HT-29 (cell line): Measurements from ENCODE around the gene AGT. TPM values are rescaled to one million over a fixed set of nuclear protein-coding genes. Genes with fewer than 3 reads are reported as not detected.

ENCODE experiments used
- DNase-seq: peaks from one replicate; pipeline ENCODE4 v3.0.0-alpha.2; 2015; ENCODE audit warnings: low spot score
- total RNA-seq: library from RNA; depleted of rRNA; stranded (reverse); fragments of >200 nt; shearing (Covaris generic); gene quantifications from 2 replicates; pipeline ENCODE4 v1.2.3, GENCODE V29; 2014; rRNA removed

The AGT gene
- 0.76 and 1.5 TPM in 2 replicates for total RNA-seq

- DNase-seq = peak; percentile 17
Measured at GRCh38 chr1:230713915-230714764, at the start of gene AGT. AGT (minus strand) TSS chr1:230714122; CDS start chr1:230710823, 3,299 bp downstream.

GRCh38 chr1:230761443-230762167 lies 47.7 kb upstream of the AGT start:
- DNase-seq = no peak

GRCh38 chr1:230760360-230760827 lies 46.5 kb upstream of the AGT start:
- peak; percentile 30 for DNase-seq

GRCh38 chr1:230759369-230760065 lies 45.6 kb upstream of the AGT start:
- no peak for DNase-seq

- DNase-seq = no peak
Measured at GRCh38 chr1:230758709-230759368, 44.9 kb upstream of the AGT start.

GRCh38 chr1:230757856-230758708 lies 44.2 kb upstream of the AGT start:
- no peak for DNase-seq

GRCh38 chr1:230754796-230755195 lies 40.9 kb upstream of the AGT start:
- no peak for DNase-seq

GRCh38 chr1:230753586-230754251 lies 39.8 kb upstream of the AGT start:
- DNase-seq = peak; percentile 77

GRCh38 chr1:230753191-230753585 lies 39.3 kb upstream of the AGT start:
- DNase-seq = no peak

- DNase-seq = peak; percentile 81
Measured at GRCh38 chr1:230752407-230752806, 38.5 kb upstream of the AGT start.

GRCh38 chr1:230750986-230751625 lies 37.2 kb upstream of the AGT start:
- DNase-seq = peak; percentile 14

- peak; percentile 52 for DNase-seq
Measured at GRCh38 chr1:230750576-230750975, 36.7 kb upstream of the AGT start.

- no peak for DNase-seq
Measured at GRCh38 chr1:230749635-230750034, 35.7 kb upstream of the AGT start.

GRCh38 chr1:230749150-230749549 lies 35.2 kb upstream of the AGT start:
- DNase-seq = no peak

GRCh38 chr1:230747890-230748800 lies 34.2 kb upstream of the AGT start:
- no peak for DNase-seq

GRCh38 chr1:230747127-230747730 lies 33.3 kb upstream of the AGT start, which contains the start of gene CAPN9:
CAPN9 (plus strand) TSS chr1:230747388; CDS start chr1:230747497, 109 bp downstream.
- DNase-seq = peak; percentile 17

- DNase-seq = peak; percentile 16
Measured at GRCh38 chr1:230746617-230747016, 32.7 kb upstream of the AGT start.

- DNase-seq = no peak
Measured at GRCh38 chr1:230745071-230745470, 31.1 kb upstream of the AGT start.
